HepG2 (cell line): ENCODE data around the gene PTPRM. TPM values are rescaled to one million over a fixed set of nuclear protein-coding genes. Genes with fewer than 3 reads are reported as not detected.

Source experiments
- ATAC-seq: fragments of 200-7000 bp; cut with Tn5 transposase; 3 replicates; pipeline ENCODE4 v1.9.1; 2020; ENCODE audit warnings: mild to moderate bottlenecking, moderate library complexity
- BruUV-seq: library from RNA; stranded (reverse); fragments of 400-500 nt; replicated peaks from 2 replicates; lab custom pipeline; 2021; lab: Mats Ljungman, UMichigan
- CTCF ChIA-PET: fragments of 300-600 bp; formaldehyde crosslinking; extraction: SDS; loops from one replicate; lab custom pipeline; 2021; ENCODE audit warnings: low total read pairs, inconsistent platforms, low intra/inter-chr PET ratio; lab: Yijun Ruan, JAX
- POLR2A ChIA-PET: fragments of 350-600 bp; sonication (Branson Sonifier 250); formaldehyde crosslinking; loops from one replicate; lab custom pipeline; 2020; ENCODE audit warnings: antibody characterized with exemption, inconsistent platforms; lab: Yijun Ruan, JAX
- DNase-seq: peaks from one replicate; pipeline ENCODE4 v3.0.0-alpha.2; 2015; ENCODE audit warnings: low spot score
- FAIRE-seq: peaks from 3 replicates; lab custom pipeline; 2011; peaks lifted over from hg19 to GRCh38; lab: Jason Lieb, UNC
- H2AFZ ChIP-seq: one replicate; pipeline ENCODE4 v1.6.1; 2011; ENCODE audit warnings: low read length, inconsistent platforms
- H3K27ac ChIP-seq: fragments of 300-600 bp; 3 replicates; pipeline ENCODE4 v1.8.0; 2011; ENCODE audit warnings: mixed run types, mild to moderate bottlenecking, mixed read lengths, low read length, inconsistent platforms; ENCODE audit not compliant: insufficient read depth; ENCODE audit errors: extremely low read length
- H3K27me3 ChIP-seq, 2 experiments: fragments of 200-600 bp in 1 of 2; 2 replicates in 1 of 2; 3 replicates in 1 of 2; pipeline versions ENCODE4 v1.6.0 to v1.8.0; 2011; ENCODE audit warnings: low read length in 2 of 2, mild to moderate bottlenecking in 2 of 2, moderate library complexity in 2 of 2, inconsistent platforms in 1 of 2; ENCODE audit not compliant: insufficient read depth in 2 of 2, control insufficient read depth in 1 of 2
- H3K36me3 ChIP-seq, 2 experiments: fragments of 200-600 bp in 1 of 2; replicated peaks in 1 of 2; 2 replicates in 1 of 2; 3 replicates in 1 of 2; pipeline versions ENCODE4 v1.5.1 to v1.8.0; 2011; ENCODE audit warnings: low read length in 2 of 2, inconsistent platforms in 1 of 2; ENCODE audit not compliant: insufficient read depth in 2 of 2, control insufficient read depth in 1 of 2
- H3K4me1 ChIP-seq: 2 replicates; pipeline ENCODE4 v1.5.1; 2012; ENCODE audit warnings: low read length, inconsistent platforms; ENCODE audit not compliant: insufficient read depth
- H3K4me2 ChIP-seq: 2 replicates; pipeline ENCODE4 v1.6.0; 2011; ENCODE audit warnings: low read depth, low read length, inconsistent platforms
- H3K4me3 ChIP-seq, 3 experiments: fragments of 200-600 bp in 1 of 3; sonication (generic), shearing (Covaris generic) in 1 of 3; replicated peaks in 1 of 3; 2 replicates each; pipeline ENCODE4 v1.5.1; 2011 to 2016; ENCODE audit warnings: low read length in 3 of 3, inconsistent platforms in 2 of 3, low read depth in 2 of 3, mild to moderate bottlenecking in 2 of 3, control low read depth in 1 of 3, mixed read lengths in 1 of 3; ENCODE audit not compliant: insufficient read depth in 1 of 3
- H3K79me2 ChIP-seq: one replicate; pipeline ENCODE4 v1.6.1; 2011; ENCODE audit warnings: low read length, inconsistent platforms; ENCODE audit not compliant: insufficient read depth
- H3K9ac ChIP-seq: 2 replicates; pipeline ENCODE4 v1.6.0; 2011; ENCODE audit warnings: mild to moderate bottlenecking, low read depth, low read length, inconsistent platforms; ENCODE audit not compliant: insufficient read depth
- H3K9me3 ChIP-seq: 2 replicates; pipeline ENCODE4 v1.5.1; 2012; ENCODE audit warnings: mild to moderate bottlenecking, low read length
- H4K20me1 ChIP-seq: 2 replicates; pipeline ENCODE4 v1.6.0; 2011; ENCODE audit warnings: inconsistent platforms, mild to moderate bottlenecking, low read length, moderate library complexity; ENCODE audit not compliant: insufficient read depth
- HNF4G ChIP-seq, 2 experiments: sonication (generic) in 1 of 2; formaldehyde crosslinking in 1 of 2; IDR thresholded peaks; 2 replicates each; pipeline versions ENCODE4 v1.4.0 to v1.6.1; 2011 to 2020; ENCODE audit warnings: borderline replicate concordance in 2 of 2, low read depth in 2 of 2, mild to moderate bottlenecking in 2 of 2, low read length in 1 of 2, missing genetic modification reagents in 1 of 2, moderate library complexity in 1 of 2
- HOXA9 ChIP-seq: sonication (generic); formaldehyde crosslinking; IDR thresholded peaks from 2 replicates; pipeline ENCODE4 v1.8.1; 2022; ENCODE audit warnings: missing genetic modification reagents, mild to moderate bottlenecking, moderate library complexity, borderline replicate concordance
- RELA ChIP-seq: sonication (generic); formaldehyde crosslinking; IDR thresholded peaks from 2 replicates; pipeline ENCODE4 v1.4.0; 2020; ENCODE audit warnings: missing genetic modification reagents
- SKI ChIP-seq: fragments of 450-650 bp; IDR thresholded peaks from one replicate; pipeline ENCODE4 v1.6.1; 2018; ENCODE audit warnings: mild to moderate bottlenecking; ENCODE audit not compliant: partially characterized antibody
- TSC22D2 ChIP-seq: sonication (generic); formaldehyde crosslinking; IDR thresholded peaks from 2 replicates; pipeline ENCODE4 v1.5.1; 2020; ENCODE audit warnings: missing genetic modification reagents, mild to moderate bottlenecking, borderline replicate concordance
- ZNF136 ChIP-seq: sonication (generic); formaldehyde crosslinking; IDR thresholded peaks from 2 replicates; pipeline ENCODE4 v1.8.1; 2022; ENCODE audit warnings: low read depth, mild to moderate bottlenecking, moderate library complexity, missing genetic modification reagents
- ZNF496 ChIP-seq: sonication (generic); formaldehyde crosslinking; IDR thresholded peaks from 2 replicates; pipeline ENCODE4 v1.8.1; 2023; ENCODE audit warnings: mild to moderate bottlenecking, moderate library complexity, missing genetic modification reagents; ENCODE audit not compliant: insufficient replicate concordance
- ZNF564 ChIP-seq: sonication (generic); formaldehyde crosslinking; IDR thresholded peaks from 2 replicates; pipeline ENCODE4 v1.8.1; 2023; ENCODE audit warnings: mild to moderate bottlenecking, missing genetic modification reagents
- ZNF678 ChIP-seq: sonication (generic); formaldehyde crosslinking; IDR thresholded peaks from 2 replicates; pipeline ENCODE4 v1.4.0; 2020; ENCODE audit warnings: mild to moderate bottlenecking, missing genetic modification reagents
- in situ Hi-C: cut with HindIII; loops from 2 replicates; pipeline ENCODE4 v1.10.0; 2017; ENCODE audit warnings: low pct_unique_long_range_greater_than_20kb; ENCODE audit not compliant: extremely low pct_ligation_motif_present
- intact Hi-C: fragments of 100-400 bp; cut with micrococcal nuclease; formaldehyde crosslinking; loops from one replicate; pipeline ENCODE4 v1.10.0; 2022; ENCODE audit not compliant: unreplicated experiment
- polyA plus RNA-seq, 8 experiments: library from polyadenylated mRNA; depleted of rRNA in 3 of 8; stranded (reverse) in 7 of 8; unstranded in 1 of 8; fragments of >200 nt; fragmentation: Illumina TruSeq in 4 of 8; extraction: Trizol in 4 of 8; gene quantifications; 2 replicates each; pipeline versions ENCODE4 v1.2.1 to v1.2.3, GENCODE V29; 2011 to 2016; ENCODE audit warnings: low read depth in 4 of 8, missing spikeins in 1 of 8, mixed read lengths in 1 of 8; ENCODE audit not compliant: insufficient read depth in 1 of 8
- total RNA-seq, 5 experiments: library from RNA; depleted of rRNA; stranded (reverse); fragments of >200 nt; fragmentation: Illumina TruSeq; extraction: Trizol; gene quantifications; 2 replicates each; pipeline ENCODE4 v1.2.3, GENCODE V29; 2016; ENCODE audit warnings: low read depth in 1 of 5
- TF ChIP-seq, protein P1 (sequence below): sonication (generic); formaldehyde crosslinking; conservative IDR thresholded peaks from 2 replicates; pipeline ENCODE4 v1.8.0; 2022; ENCODE audit warnings: missing genetic modification reagents

Gene PTPRM
- total and polyA plus RNA-seq, 2 of the 13 experiments (the other 11 are each of a cell fraction or from before 2014, with no cell fraction given), result 12.6 to 108 TPM

DNA sequence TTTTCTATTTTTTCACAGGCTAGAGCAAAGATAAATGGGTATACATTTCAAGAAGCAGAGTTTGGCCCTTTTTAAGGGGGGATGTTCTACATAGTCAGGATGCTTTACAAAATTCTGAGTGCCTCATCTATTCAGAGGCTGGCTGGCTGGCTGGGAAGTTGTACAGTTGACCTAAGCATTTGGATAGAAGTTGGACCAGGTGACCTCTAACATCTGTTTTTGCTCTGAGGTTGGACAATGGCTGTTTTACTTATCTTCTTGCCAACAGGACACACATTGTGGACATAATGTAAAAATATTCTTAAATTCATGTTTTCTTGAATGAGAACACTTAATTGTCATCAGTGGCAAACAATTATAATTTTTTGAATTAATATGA is 205.4 kb downstream of the PTPRM start:
- in situ Hi-C loops (no loop called here), intact Hi-C loops (no loop called here)
- Histone ChIP-seq H3K4me2 (no peak overlapping the region), H3K4me3 (no peak overlapping the region), H2AFZ (no peak overlapping the region), H3K27ac (no peak overlapping the region), H4K20me1 (no peaks in the 10 kb centered on the region), H3K36me3 (no peaks in the 10 kb centered on the region; a peak in 2 of 5 replicates), H3K79me2 (no peaks in the 10 kb centered on the region), H3K9ac (no peak overlapping the region), H3K4me1 (no peaks in the 10 kb centered on the region), H3K27me3 (no peaks in the 10 kb centered on the region), H3K9me3 (no peaks in the 10 kb centered on the region)
- DNase-seq, result no peak
- no peak for FAIRE-seq
- ChIA-PET CTCF (no interaction called here), POLR2A (no interaction called here)
- no peak for ATAC-seq
- TF ChIP-seq TSC22D2 (CRISPR knock-in tag) (no peak), SKI (no peak), ZNF678 (no peak), ZNF496 (CRISPR knock-in tag) (no peak), RELA (no peak), HNF4G (IDR thresholded peaks at IDR 0.05; ENCODE audit: borderline replicate concordance, low read depth, low read length) (no peak), HNF4G (CRISPR knock-in tag; IDR thresholded peaks at IDR 0.05; ENCODE audit: borderline replicate concordance, low read depth) (no peak), ZNF136 (CRISPR knock-in tag) (no peak), ZNF564 (CRISPR knock-in tag) (no peak), HOXA9 (CRISPR knock-in tag) (no peak)
- TF ChIP-seq, protein P1, sequence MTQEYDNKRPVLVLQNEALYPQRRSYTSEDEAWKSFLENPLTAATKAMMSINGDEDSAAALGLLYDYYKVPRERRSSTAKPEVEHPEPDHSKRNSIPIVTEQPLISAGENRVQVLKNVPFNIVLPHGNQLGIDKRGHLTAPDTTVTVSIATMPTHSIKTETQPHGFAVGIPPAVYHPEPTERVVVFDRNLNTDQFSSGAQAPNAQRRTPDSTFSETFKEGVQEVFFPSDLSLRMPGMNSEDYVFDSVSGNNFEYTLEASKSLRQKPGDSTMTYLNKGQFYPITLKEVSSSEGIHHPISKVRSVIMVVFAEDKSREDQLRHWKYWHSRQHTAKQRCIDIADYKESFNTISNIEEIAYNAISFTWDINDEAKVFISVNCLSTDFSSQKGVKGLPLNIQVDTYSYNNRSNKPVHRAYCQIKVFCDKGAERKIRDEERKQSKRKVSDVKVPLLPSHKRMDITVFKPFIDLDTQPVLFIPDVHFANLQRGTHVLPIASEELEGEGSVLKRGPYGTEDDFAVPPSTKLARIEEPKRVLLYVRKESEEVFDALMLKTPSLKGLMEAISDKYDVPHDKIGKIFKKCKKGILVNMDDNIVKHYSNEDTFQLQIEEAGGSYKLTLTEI (CRISPR knock-in tag), result no peak
- BruUV-seq, result no TSS peak
